Adrenal gland (tissue), 12 donors: ENCODE measurements around the gene ACTL10. TPM values are rescaled to one million over a fixed set of nuclear protein-coding genes. Genes with fewer than 3 reads are reported as not detected.

ENCODE experiments used
- DNase-seq, 7 donors: peaks; one replicate each; pipeline ENCODE4 v3.0.0-alpha.2; 2019 to 2020
- H3K27ac ChIP-seq, 5 donors: fragments of 200-600 bp; sonication (generic) in 4 of 5; 1 replicate in 3 of 5; 2 replicates in 2 of 5; pipeline versions ENCODE4 v1.5.1 to v1.8.0; 2016 to 2020; ENCODE audit warnings: mild to moderate bottlenecking in 1 of 5
- H3K27me3 ChIP-seq: fragments of 200-600 bp; 2 replicates; pipeline ENCODE4 v1.8.0; 2021
- H3K36me3 ChIP-seq, 2 donors: fragments of 200-600 bp; replicated peaks in 1 of 2; 1 replicate in 1 of 2; 2 replicates in 1 of 2; pipeline versions ENCODE4 v1.5.1 to v1.8.0; 2018 to 2022
- H3K4me1 ChIP-seq, 2 donors: fragments of 200-600 bp; replicated peaks in 1 of 2; 1 replicate in 1 of 2; 2 replicates in 1 of 2; pipeline versions ENCODE4 v1.5.1 to v1.8.0; 2018 to 2021
- H3K4me3 ChIP-seq, 4 donors: fragments of 200-600 bp; sonication (generic) in 3 of 4; one replicate each; pipeline ENCODE4 v1.5.1; 2016 to 2018
- H3K9me3 ChIP-seq, 3 donors: fragments of 200-600 bp; sonication (generic) in 1 of 3; replicated peaks in 1 of 3; 1 replicate in 2 of 3; 2 replicates in 1 of 3; pipeline versions ENCODE4 v1.5.1 to v1.8.0; 2016 to 2021
- CTCF ChIP-seq, 6 experiments: fragments of 450-650 bp in 4 of 6; fragments of 200-600 bp in 2 of 6; sonication (generic) in 1 of 6; IDR thresholded peaks; 1 replicate in 5 of 6; 2 replicates in 1 of 6; pipeline versions ENCODE4 v1.5.1 to v1.8.0; 2016 to 2021; ENCODE audit warnings: antibody characterized with exemption in 6 of 6, mild to moderate bottlenecking in 2 of 6, moderate library complexity in 1 of 6
- POLR2A ChIP-seq, 2 donors: fragments of 450-650 bp; IDR thresholded peaks; one replicate each; pipeline ENCODE4 v1.6.1; 2017; ENCODE audit warnings: antibody characterized with exemption in 2 of 2, mild to moderate bottlenecking in 2 of 2, moderate library complexity in 1 of 2
- WGBS, 4 donors: extraction: QIAGEN DNeasy Blood & Tissue Kit in 2 of 4; methylation state at CpG; one replicate each; pipeline versions ENCODE4 v1.1.5 to v1.1.7; 2013 to 2017; 5-methylcytosine and 5-hydroxymethylcytosine counted together
- intact Hi-C, 2 donors: fragments of 100-400 bp; cut with DNase I; formaldehyde crosslinking; loops; one replicate each; pipeline versions ENCODE4 v1.14.1 to v1.15.0; 2022 to 2023
- polyA plus RNA-seq, 3 donors: library from polyadenylated mRNA; stranded (reverse); fragments of 200-250 nt in 2 of 3; fragments of 350-450 nt in 1 of 3; fragmentation: Illumina TruSeq in 1 of 3; extraction: RNeasy Lipid Tissue Mini Kit (QIAGEN cat#74804) in 1 of 3; gene quantifications; one replicate each; pipeline ENCODE4 v1.2.3, GENCODE V29; 2013 to 2014
- total RNA-seq, 9 donors: library from RNA; depleted of rRNA in 4 of 9; stranded (reverse); fragments of >200 nt in 4 of 9; fragments of 120-200 nt in 1 of 9; fragmentation: NEBNext Ultra II Directional in 1 of 9; extraction: Animal tissue kit (Norgen Biotek cat#: 25700) in 1 of 9; gene quantifications; one replicate each; pipeline versions ENCODE4 v1.1.0 to v1.2.4, GENCODE V29; 2013 to 2023
- donor health status: healthy with polysubstance abuse.
- donor health status: Bipolar disorder and iron deficiency.
- donor health status: DM: yes; HTN: yes; CAD: no.
- donor health status: DM: no; HTN: no; CAD: no.
- donor health status: DM: no; HTN: no; CAD: no.
- donor health status: DM: yes; HTN: yes; CAD: no.

ACTL10 gene
- total and polyA plus RNA-seq, 12 donors = 0.18 to 3.1 (median 0.58) TPM

- Histone ChIP-seq H3K9me3 (no peaks in the 10 kb centered on the region), H3K27ac (peak within 1 kb of the TSS in 4 of 5 donors; percentile 37 to 91 (median 78)), H3K4me1 (peaks cover 16 to 28% of the 10 kb centered on the region in 2 donors), H3K4me3 (peak within 1 kb of the TSS; percentile 6 to 75 (median 39)), H3K36me3 (peaks cover 0 to 31% of the 10 kb centered on the region in 2 donors), H3K27me3 (no peaks in the 10 kb centered on the region)
- peak in 1 of 7 donors; percentile 29 for DNase-seq
- TF ChIP-seq POLR2A (IDR thresholded peaks at IDR 0.05) (no peak), CTCF (IDR thresholded peaks at IDR 0.05) (no peak)
- 84 to 96% (median 88%) methylated on average over 8 to 10 of the region's 10 CpGs for WGBS, 4 donors
- intact Hi-C loops = loop anchor here in 1 of 2 donors (5.0 kb wide), 1 partner anchor 210 kb away; no protein-coding TSS in a partner anchor
Measured at GRCh38 chr20:33662172-33662571, 4.6 kb upstream of the ACTL10 start, which contains the start of gene C20orf144. C20orf144 (plus strand) TSS chr20:33662327; CDS start chr20:33662346, 19 bp downstream.

- DNase-seq = peak; percentile 76 to 86 (median 83)
- H3K4me3 ChIP-seq = peak overlapping the region; percentile 11 to 75 (median 39)
- H3K27ac ChIP-seq = peak overlapping the region in 4 of 5 donors; percentile 62 to 91 (median 78)
- no peaks in the 10 kb centered on the region for H3K9me3 ChIP-seq
- H3K27me3 ChIP-seq = no peaks in the 10 kb centered on the region
- TF ChIP-seq CTCF (IDR thresholded peaks at IDR 0.05) = no peak
- peak; percentile 54 to 57 for TF ChIP-seq POLR2A (IDR thresholded peaks at IDR 0.05)
- H3K36me3 ChIP-seq = peaks cover 0 to 19% of the 10 kb centered on the region in 2 donors
- peaks cover 27 to 38% of the 10 kb centered on the region in 2 donors for H3K4me1 ChIP-seq
- intact Hi-C loops = loop anchor here in 1 of 2 donors (5.0 kb wide), 1 partner anchor 211 kb away; no protein-coding TSS in a partner anchor
- 0 to 3% (median 1%) methylated on average over 1 to 84 of the region's 84 CpGs for WGBS, 4 donors
Measured at GRCh38 chr20:33663161-33664084, 3.3 kb upstream of the ACTL10 start.

GRCh38 chr20:33664085-33664761, 2.5 kb upstream of the ACTL10 start:
- H3K4me1 ChIP-seq = peaks cover 27 to 38% of the 10 kb centered on the region in 2 donors
- no peak for TF ChIP-seq POLR2A (IDR thresholded peaks at IDR 0.05)
- TF ChIP-seq CTCF (IDR thresholded peaks at IDR 0.05) = no peak
- intact Hi-C loops = loop anchor here in 1 of 2 donors (5.0 kb wide), 1 partner anchor 212 kb away; no protein-coding TSS in a partner anchor

More at GRCh38 chr20:33664085-33664761, 2.5 kb upstream of the ACTL10 start:
- Histone ChIP-seq H3K36me3 (peaks cover 0 to 19% of the 10 kb centered on the region in 2 donors), H3K27ac (peak overlapping the region in 4 of 5 donors; percentile 62 to 91 (median 78)), H3K27me3 (no peaks in the 10 kb centered on the region), H3K4me3 (peak overlapping the region in 3 of 4 donors; percentile 11 to 75 (median 38)), H3K9me3 (no peaks in the 10 kb centered on the region)
- peak in 2 of 7 donors; percentile 33 to 41 for DNase-seq
- 46 to 61% (median 54%) methylated on average over 3 to 9 of the region's 9 CpGs for WGBS, 4 donors
